Gastrocnemius medialis (tissue), 4 donors: ENCODE data around the gene CLEC11A. TPM values are rescaled to one million over a fixed set of nuclear protein-coding genes. Genes with fewer than 3 reads are reported as not detected.
"Not testable (repeated sequence)": the region's sequence is repeated elsewhere in the genome, so short reads cannot be mapped to it uniquely, and the experiment has no call there.

ENCODE experiments used
- ATAC-seq, 2 donors: fragments of 150-250 bp; one replicate each; pipeline ENCODE4 v1.9.1; 2016
- DNase-seq, 2 donors: peaks; one replicate each; pipeline ENCODE4 v3.0.0-alpha.2; 2019
- H3K27ac ChIP-seq, 4 donors: fragments of 200-600 bp; sonication (generic); 1 replicate in 1 of 4; 2 replicates in 3 of 4; pipeline ENCODE4 v1.5.1; 2016 to 2018; ENCODE audit warnings: mild to moderate bottlenecking in 2 of 4, moderate library complexity in 1 of 4
- H3K27me3 ChIP-seq, 3 donors: fragments of 200-600 bp; sonication (generic) in 2 of 3; 1 replicate in 1 of 3; 2 replicates in 2 of 3; pipeline versions ENCODE4 v1.5.1 to v1.6.0; 2016 to 2019; ENCODE audit warnings: mild to moderate bottlenecking in 1 of 3, moderate library complexity in 1 of 3
- H3K36me3 ChIP-seq, 2 donors: fragments of 200-600 bp; sonication (generic) in 1 of 2; one replicate each; pipeline ENCODE4 v1.5.1; 2017 to 2018
- H3K4me1 ChIP-seq, 2 donors: fragments of 200-600 bp; sonication (generic) in 1 of 2; one replicate each; pipeline ENCODE4 v1.5.1; 2016 to 2017; ENCODE audit warnings: mild to moderate bottlenecking in 2 of 2
- H3K4me3 ChIP-seq, 4 donors: fragments of 200-600 bp; sonication (generic) in 3 of 4; 1 replicate in 1 of 4; 2 replicates in 3 of 4; pipeline ENCODE4 v1.5.1; 2016 to 2019; ENCODE audit warnings: mild to moderate bottlenecking in 2 of 4
- H3K9me3 ChIP-seq, 3 donors: fragments of 200-600 bp; sonication (generic) in 2 of 3; 1 replicate in 1 of 3; 2 replicates in 2 of 3; pipeline ENCODE4 v1.5.1; 2016 to 2019
- CTCF ChIP-seq, 5 experiments: fragments of 450-650 bp in 3 of 5; fragments of 200-600 bp in 2 of 5; sonication (generic) in 2 of 5; IDR thresholded peaks in 4 of 5; conservative IDR thresholded peaks in 1 of 5; 1 replicate in 4 of 5; 2 replicates in 1 of 5; pipeline ENCODE4 v1.5.1; 2016 to 2019; ENCODE audit warnings: antibody characterized with exemption in 5 of 5, mild to moderate bottlenecking in 3 of 5, moderate library complexity in 3 of 5
- POLR2A ChIP-seq, 2 donors: fragments of 450-650 bp; IDR thresholded peaks; one replicate each; pipeline ENCODE4 v1.6.1; 2017; ENCODE audit warnings: antibody characterized with exemption in 2 of 2, mild to moderate bottlenecking in 2 of 2, moderate library complexity in 2 of 2
- in situ Hi-C, 4 donors: fragments of 200-750 bp; cut with MboI; loops; one replicate each; pipeline versions ENCODE4 v1.15.0 to v1.8.0; 2017; ENCODE audit warnings: low sequenced_read_pairs in 4 of 4
- intact Hi-C: fragments of 100-400 bp; cut with DNase I; formaldehyde crosslinking; loops from one replicate; pipeline ENCODE4 v1.15.1; 2023; ENCODE audit warnings: low total_unique reads
- total RNA-seq, 4 donors: library from RNA; depleted of rRNA; stranded (reverse); fragments of >200 nt; gene quantifications; one replicate each; pipeline versions ENCODE4 v1.1.0 to v1.2.3, GENCODE V29; 2016

Gene CLEC11A
- total RNA-seq, 4 donors from 2014 or later: 2.1 to 5.0 (median 2.7) TPM

DNA sequence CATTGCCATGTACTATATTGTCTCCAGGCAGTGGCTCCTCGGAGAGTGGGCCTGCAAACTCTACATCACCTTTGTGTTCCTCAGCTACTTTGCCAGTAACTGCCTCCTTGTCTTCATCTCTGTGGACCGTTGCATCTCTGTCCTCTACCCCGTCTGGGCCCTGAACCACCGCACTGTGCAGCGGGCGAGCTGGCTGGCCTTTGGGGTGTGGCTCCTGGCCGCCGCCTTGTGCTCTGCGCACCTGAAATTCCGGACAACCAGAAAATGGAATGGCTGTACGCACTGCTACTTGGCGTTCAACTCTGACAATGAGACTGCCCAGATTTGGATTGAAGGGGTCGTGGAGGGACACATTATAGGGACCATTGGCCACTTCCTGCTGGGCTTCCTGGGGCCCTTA lies 47.7 kb downstream of the CLEC11A start:
- TF ChIP-seq CTCF (IDR thresholded peaks at IDR 0.05 in 4 of 5, conservative IDR thresholded peaks at IDR 0.05 in 1 of 5) (no peak), POLR2A (IDR thresholded peaks at IDR 0.05) (no peak)
- DNase-seq (no peak), ATAC-seq (no peak)
- H3K27me3 ChIP-seq: peaks cover 0 to 12% (median 5%) of the 10 kb centered on the region in 3 donors
- in situ Hi-C loops (no loop called here), intact Hi-C loops (no loop called here)
- H3K36me3 ChIP-seq: no peaks in the 10 kb centered on the region
- no peaks in the 10 kb centered on the region for H3K4me1 ChIP-seq
- no peak overlapping the region for H3K4me3 ChIP-seq
- H3K9me3 ChIP-seq: no peaks in the 10 kb centered on the region
- no peak overlapping the region for H3K27ac ChIP-seq

DNA sequence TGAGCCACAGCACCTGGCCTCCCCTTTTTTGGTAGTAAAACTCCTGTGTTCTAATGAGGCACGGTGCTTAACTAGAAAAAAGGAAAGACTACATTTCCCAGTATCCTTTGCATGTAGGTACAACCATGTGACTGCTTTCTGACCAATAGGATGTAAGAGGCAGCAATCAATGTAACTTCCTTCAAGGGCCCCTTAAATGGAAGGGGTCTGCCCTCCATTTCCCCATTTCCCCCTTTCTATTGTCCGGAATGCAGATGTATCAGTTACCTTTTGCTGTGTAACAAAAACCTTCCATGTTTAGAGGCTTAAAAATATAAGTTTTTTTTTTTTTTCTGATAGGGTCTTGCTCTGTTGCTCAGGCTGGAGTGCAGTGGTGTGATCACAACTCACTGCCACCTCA lies 49.3 kb downstream of the CLEC11A start:
- Histone ChIP-seq H3K27ac (no peak overlapping the region), H3K36me3 (no peaks in the 10 kb centered on the region), H3K9me3 (peaks cover 0 to 5% (median 0%) of the 10 kb centered on the region in 3 donors), H3K4me1 (no peaks in the 10 kb centered on the region), H3K27me3 (peaks cover 5 to 20% (median 16%) of the 10 kb centered on the region in 3 donors), H3K4me3 (no peak overlapping the region)
- TF ChIP-seq CTCF (IDR thresholded peaks at IDR 0.05 in 4 of 5, conservative IDR thresholded peaks at IDR 0.05 in 1 of 5): no peak
- TF ChIP-seq POLR2A (IDR thresholded peaks at IDR 0.05): no peak
- DNase-seq (no peak), ATAC-seq (no peak)
- in situ Hi-C loops: no loop called here
- intact Hi-C loops: no loop called here

DNA sequence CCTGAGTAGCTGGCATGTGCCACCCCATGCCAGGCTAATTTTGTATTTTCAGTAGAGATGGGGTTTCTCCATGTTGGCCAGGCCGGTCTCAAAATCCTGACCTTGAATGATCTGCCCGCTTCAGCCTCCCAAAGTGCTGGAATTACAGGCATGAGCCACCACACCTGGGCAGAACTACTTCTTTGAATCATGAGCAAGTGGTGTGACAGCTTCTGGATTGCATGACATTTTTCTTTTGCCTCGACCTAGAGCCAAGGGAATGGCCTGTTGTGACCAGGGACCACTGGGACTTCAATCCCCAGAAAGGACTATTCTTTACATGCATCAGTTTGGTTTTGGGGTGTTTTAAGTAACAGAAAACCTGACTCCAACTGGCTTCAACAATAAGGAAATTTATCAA lies 49.7 kb downstream of the CLEC11A start:
- H3K27ac ChIP-seq, H3K4me1 ChIP-seq, H3K4me3 ChIP-seq, intact Hi-C loops, DNase-seq, ATAC-seq, in situ Hi-C loops, H3K9me3 ChIP-seq, H3K36me3 ChIP-seq: not testable (repeated sequence)
- peaks cover 9 to 25% (median 21%) of the 10 kb centered on the region in 3 donors for H3K27me3 ChIP-seq

DNA sequence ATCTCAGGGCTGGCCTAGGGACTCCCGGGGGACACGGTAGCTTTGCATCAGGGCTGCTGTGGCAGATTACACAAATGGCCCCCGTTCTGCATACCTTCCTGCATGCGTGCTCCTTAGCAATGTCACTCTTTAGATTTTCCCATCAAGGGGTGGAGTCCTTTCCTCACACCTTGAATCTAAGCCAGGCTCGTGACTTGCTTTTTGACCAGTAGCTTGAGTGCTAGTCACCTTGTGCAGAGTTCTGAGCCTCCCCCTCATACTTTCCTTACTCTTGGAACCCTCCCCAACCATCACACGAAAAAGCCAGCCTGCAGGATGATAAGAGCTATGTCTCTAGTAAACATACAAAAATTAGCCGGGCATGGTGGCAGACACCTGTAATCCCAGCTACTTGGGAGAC lies 50.3 kb downstream of the CLEC11A start:
- H3K36me3 ChIP-seq, ATAC-seq, H3K4me1 ChIP-seq, H3K27ac ChIP-seq, in situ Hi-C loops, intact Hi-C loops, H3K4me3 ChIP-seq, H3K9me3 ChIP-seq, DNase-seq: not testable (repeated sequence)
- H3K27me3 ChIP-seq: peaks cover 14 to 30% (median 25%) of the 10 kb centered on the region in 3 donors

Other genes with a start within 250 kb of the CLEC11A start
- 10 to 100 TPM; 29.2 to 67.4 (median 45.4) TPM for gene EMC10, start 246.9 kb upstream of the CLEC11A start, total RNA-seq
- gene GARIN5A, start 246.5 kb upstream of the CLEC11A start, total RNA-seq: 10 to 100 TPM in 1 of 4 donors, 1 to 10 TPM in 2, not detected in 1; 1.2 to 11.0 (median 1.9) TPM
- 10 to 100 TPM; 22.1 to 36.9 (median 27.8) TPM for gene JOSD2, start 212.2 kb upstream of the CLEC11A start, total RNA-seq
- gene ASPDH, start 209.5 kb upstream of the CLEC11A start, total RNA-seq: not detected
- gene LRRC4B, start 154.9 kb upstream of the CLEC11A start, total RNA-seq: under 1 TPM in 3 of 4 donors, not detected in 1; 0.33 to 0.81 (median 0.34) TPM
- under 1 TPM in 1 of 4 donors, not detected in 3; 0.09 TPM for gene SYT3, start 83.5 kb upstream of the CLEC11A start, total RNA-seq
- not detected for gene C19orf81, start 73.9 kb upstream of the CLEC11A start, total RNA-seq
- gene SHANK1, start 3.6 kb upstream of the CLEC11A start, total RNA-seq: under 1 TPM in 1 of 4 donors, not detected in 3; 0.68 TPM
- gene GPR32, start 47.1 kb downstream of the CLEC11A start, total RNA-seq: not detected
- not detected for gene ACP4, start 67.1 kb downstream of the CLEC11A start, total RNA-seq
- under 1 TPM in 1 of 4 donors, not detected in 3; 0.41 TPM for gene KLK1, start 100.4 kb downstream of the CLEC11A start, total RNA-seq
- not detected for gene KLK15, start 110.2 kb downstream of the CLEC11A start, total RNA-seq
- gene KLK3, start 131.6 kb downstream of the CLEC11A start, total RNA-seq: not detected
- not detected for gene KLK2, start 150.1 kb downstream of the CLEC11A start, total RNA-seq
- not detected for gene KLK4, start 188.0 kb downstream of the CLEC11A start, total RNA-seq
- not detected for gene KLK5, start 229.7 kb downstream of the CLEC11A start, total RNA-seq
- gene KLK6, start 246.2 kb downstream of the CLEC11A start, total RNA-seq: not detected